H1 (cell line): ENCODE measurements around the gene NRXN2. TPM values are rescaled to one million over a fixed set of nuclear protein-coding genes. Genes with fewer than 3 reads are reported as not detected.

Experiments used
- PHF8 ChIP-seq: fragments of 200-600 bp; sonication (generic); conservative IDR thresholded peaks from 2 replicates; pipeline ENCODE4 v1.7.1; 2012; ENCODE audit warnings: low read depth, mild to moderate bottlenecking, inconsistent platforms, low read length, moderate library complexity
- polyA plus RNA-seq, 7 experiments: library from polyadenylated mRNA; depleted of rRNA in 3 of 7; stranded (reverse) in 5 of 7; unstranded in 2 of 7; fragments of >200 nt in 5 of 7; fragments of 200-250 nt in 2 of 7; gene quantifications; 1 replicate in 5 of 7; 2 replicates in 1 of 7; 4 replicates in 1 of 7; pipeline versions ENCODE4 v1.2.1 to v1.2.3, GENCODE V29; 2011 to 2013; ENCODE audit warnings: missing spikeins in 2 of 7, mixed read lengths in 2 of 7
- total RNA-seq: library from RNA; stranded (reverse); fragmentation: NEBNext Ultra II Directional; extraction: Animal tissue kit (Norgen Biotek cat#: 25700); gene quantifications from 2 replicates; pipeline ENCODE4 v1.2.1, GENCODE V29; 2021

Gene NRXN2
- total and polyA plus RNA-seq, 2 of the 8 experiments (the other 6 are each of a cell fraction or from before 2014, with no cell fraction given): 1.3 to 11.5 TPM

- no peak for TF ChIP-seq PHF8
These were observed 39.9 kb upstream of the NRXN2 start (continued) for GRCh38 chr11:64762674-64763525.
